D341Med (cell line): Measurements from ENCODE around the gene RAD9B.
"Not testable (repeated sequence)": the region's sequence is repeated elsewhere in the genome, so short reads cannot be mapped to it uniquely, and the experiment has no call there.

ENCODE experiments used
- DNase-seq: peaks from one replicate; pipeline ENCODE4 v3.0.0; 2012; ENCODE audit warnings: low spot score

The RAD9B gene

DNA sequence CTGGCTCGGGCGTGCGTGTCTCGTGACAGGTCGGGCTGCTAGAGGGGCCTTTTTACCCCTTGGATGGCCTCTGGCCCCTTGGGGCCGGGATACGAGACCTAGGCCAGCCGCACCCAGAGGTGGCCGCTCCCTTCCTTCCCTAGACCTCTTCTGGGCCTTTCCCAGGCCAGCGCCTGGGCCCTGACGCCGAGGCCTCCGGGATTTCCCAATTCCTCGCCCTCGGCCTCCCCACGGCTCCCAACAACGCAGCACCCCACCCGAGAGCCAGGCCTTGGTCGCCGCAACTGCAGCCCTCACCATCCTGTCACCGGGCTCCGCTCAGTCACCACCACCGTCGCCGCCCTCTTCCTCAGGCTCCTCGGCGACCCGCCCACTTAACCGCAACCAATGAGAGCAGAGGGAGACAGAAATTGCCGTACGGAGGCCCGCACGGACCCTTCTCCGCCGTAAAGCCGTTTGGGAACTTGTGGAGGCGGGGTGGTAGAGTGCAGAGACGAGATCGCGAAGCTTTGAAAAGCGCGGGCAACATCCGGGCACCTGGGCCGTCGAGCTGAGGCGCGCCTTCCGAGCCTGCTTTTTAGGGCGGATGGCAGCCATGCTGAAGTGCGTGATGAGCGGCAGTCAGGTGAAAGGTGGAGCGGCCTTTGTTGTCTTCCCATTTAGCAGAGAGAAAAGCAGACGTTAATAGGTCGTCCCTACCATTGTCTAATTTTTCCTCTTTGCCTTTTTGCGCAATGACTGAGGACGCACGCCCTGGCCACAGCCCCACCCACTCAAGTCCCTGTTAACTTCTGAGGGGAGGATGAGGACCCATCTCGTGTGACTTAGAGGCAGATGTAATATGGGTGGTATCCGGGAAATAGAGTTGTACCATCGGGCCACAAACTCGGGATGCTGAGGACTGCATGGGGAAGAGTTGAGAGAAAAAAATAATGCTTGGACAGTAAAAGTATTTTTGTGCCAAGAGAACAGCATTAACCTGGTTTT lies at the start of gene RAD9B, which contains the start of gene VPS29:
TSS of gene RAD9B (plus strand) at position 580 of the 987 bp plus-strand sequence. CDS start at position 587, 7 bp downstream.
TSS of gene VPS29 (minus strand) at position 360 of the 987 bp plus-strand sequence. CDS start at position 300, 60 bp downstream.
- peak; percentile 95 for DNase-seq

DNA sequence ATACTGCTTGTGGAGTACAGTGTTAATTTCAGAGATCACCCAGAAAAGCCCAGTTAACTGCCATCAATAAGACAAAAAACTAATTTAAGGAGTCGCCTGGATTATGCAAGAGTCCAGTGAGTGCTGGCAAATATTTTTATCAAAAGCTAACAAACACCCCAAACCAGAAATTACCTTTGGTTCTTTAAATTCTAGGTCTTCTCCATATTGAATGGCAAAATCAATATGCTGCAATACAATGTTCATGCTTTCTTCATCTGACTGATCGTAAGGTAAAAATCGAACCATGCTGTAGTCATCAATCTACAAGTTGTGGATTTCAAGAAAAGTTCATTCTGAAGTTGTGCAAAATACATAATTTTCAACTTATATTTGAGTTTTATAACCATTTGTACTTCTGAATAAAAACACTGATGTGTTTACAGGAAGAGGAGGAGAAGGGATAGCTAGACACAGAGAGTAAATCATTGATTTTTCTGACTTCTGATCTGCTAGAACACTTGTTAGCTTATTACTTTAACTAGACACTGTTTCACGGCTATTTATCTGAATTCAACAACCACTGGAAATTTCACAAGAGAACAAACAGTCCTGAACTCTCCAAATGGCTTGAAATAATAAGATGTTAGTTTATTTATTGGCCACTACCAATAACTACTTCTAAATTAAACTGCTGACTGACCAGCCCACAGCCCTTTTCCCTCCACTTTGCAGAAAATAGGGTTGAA lies 48.4 kb upstream of the RAD9B start:
- DNase-seq: no peak

DNA sequence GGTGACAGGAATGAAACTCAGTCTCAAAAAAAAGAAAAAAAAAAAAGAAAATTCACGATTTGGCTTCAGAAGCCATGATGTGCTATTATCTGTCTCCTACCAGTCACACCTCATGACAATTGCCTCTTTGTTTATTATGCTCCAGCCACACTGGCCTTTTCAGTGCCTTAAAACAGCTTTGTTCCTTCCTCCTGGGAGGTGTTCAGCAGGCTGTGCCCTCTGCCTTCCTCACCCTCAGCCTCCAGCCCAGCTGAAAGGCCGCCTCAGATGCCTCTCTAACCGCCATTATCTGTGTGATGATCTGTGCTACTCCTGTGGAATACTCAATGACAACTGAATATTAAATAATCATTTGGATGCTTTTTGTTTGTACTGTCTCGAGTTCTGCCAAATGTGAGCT lies 43.4 kb upstream of the RAD9B start:
- no peak for DNase-seq

DNA sequence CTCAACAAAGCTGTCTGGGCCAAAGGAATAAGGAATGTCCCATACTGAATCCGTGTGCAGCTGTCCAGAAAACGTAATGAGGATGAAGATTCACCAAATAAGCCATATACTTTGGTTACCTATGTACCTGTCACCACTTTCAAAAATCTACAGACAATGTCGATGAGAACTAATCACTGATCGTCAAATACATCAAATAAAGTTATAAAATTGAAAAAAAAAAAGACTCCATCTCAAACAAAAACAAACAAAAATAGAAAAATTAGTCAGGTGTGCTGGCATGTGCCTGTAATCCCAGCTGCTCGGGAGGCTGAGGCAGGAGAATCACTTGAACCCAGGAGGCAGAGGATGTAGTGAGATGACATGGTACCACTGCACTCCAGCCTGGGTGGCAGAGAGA lies 40.9 kb upstream of the RAD9B start:
- not testable (repeated sequence) for DNase-seq

DNA sequence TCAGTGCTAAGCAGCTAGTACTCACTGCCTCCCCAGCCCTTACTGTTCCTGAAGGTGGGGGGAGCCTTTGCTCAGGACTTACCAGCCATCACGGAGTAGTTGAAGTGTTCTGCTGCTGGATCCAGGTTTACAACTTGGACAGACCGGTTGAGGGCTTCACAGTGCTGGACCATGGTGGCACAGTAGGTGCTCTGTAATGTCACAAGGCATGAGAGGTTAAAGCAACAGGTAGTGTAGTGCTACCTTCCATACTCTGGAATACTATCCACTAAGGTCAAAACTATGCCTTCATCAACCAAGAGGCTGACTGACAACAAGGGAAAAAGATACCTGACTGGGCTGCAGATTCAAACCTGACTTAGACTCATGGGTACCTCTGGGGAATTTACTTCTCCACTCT lies 37.1 kb upstream of the RAD9B start:
- no peak for DNase-seq

DNA sequence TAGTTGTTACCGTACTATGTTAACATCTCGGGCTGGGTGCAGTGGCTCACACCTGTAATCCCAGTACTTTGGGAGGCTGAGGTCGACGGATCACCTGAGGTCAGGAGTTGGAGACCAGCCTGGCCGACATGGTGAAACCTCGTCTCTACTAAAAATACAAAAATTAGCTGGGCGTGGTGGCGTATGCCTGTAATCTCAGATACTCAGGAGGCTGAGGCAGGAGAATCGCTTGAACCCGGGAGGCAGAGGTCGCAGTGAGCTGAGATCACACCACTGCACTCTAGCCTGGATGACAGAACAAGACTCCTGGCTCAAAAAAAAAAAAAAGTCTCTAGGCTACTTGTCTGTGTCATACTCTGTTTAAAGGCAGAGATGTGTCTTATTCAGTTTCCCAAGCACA lies 36.4 kb upstream of the RAD9B start:
- not testable (repeated sequence) for DNase-seq

DNA sequence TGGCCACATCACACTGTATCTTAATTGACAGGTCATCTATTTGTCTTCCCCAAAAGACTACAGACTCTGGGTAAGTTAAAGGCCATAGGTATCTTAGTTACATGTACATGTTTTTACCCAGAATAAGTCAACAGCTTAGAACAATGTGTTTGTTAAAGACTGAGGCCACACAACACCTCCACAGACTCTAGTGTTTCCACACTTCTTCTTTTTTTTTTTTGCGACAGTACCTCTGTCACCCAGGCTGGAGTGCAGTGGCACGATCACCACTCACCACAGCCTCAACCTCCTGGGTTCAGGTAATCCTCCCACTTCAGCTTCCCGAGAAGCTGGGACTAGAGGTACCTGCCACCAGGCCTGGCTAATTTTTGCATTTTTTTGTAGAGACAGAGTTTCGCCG lies 35.3 kb upstream of the RAD9B start:
- DNase-seq: no peak

DNA sequence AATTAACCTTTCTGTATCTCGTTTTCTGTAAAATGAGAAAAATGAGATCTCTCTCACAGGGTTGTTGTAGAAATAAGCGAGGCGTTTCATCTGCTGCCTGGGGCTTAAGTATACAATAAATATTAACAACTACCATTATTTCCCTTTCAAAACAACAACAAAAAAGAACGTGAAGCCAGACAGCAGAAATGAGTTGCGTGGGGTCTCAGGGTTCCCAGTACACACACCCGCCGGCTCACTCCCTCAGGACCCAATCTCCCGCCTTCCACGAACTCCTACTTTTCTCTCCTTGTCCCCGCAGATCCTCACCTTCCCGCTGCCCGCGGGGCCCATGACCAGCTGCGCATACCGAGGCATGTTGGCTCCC lies 34.3 kb upstream of the RAD9B start:
- DNase-seq: no peak

DNA sequence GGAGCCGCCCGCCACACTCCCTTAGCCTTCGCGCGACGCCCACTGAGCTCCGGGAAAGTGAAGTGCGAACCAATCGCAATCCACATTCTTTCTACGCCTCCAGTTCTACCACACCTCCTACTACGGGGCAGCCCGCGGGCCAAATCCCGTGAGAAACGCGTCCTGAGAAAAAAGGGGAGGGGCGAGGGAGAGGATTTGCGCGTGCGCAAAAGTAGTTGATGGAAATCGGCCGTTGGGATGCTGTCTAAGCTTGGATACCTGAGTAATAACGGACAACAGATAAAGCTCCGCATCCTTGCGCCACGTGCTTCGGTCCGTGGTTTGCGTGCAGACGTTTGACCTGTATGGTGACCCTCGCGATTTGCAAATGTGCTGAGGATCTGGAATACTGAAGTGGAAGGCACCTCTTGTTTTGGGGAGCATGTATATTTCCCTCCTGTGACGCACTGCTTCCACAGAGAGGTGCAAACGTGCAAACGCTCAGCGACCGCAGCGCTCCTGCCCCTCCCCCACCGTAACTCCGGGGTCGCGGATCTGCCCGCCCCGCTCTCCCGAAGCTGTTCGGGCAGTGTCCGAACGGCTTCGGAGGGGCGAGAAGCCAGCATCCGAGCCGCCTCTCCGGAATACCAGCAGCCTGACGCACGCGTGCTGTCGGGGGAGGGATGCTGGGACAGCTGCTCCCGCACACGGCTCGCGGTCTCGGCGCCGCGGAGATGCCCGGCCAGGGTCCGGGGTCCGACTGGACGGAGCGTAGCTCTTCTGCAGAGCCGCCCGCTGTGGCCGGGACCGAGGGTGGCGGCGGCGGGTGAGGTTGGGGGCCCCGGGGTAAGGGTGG lies 33.7 kb upstream of the RAD9B start, which contains the start of the genes FAM216A and GPN3:
TSS of gene FAM216A (plus strand) at position 632 of the 835 bp plus-strand sequence. CDS start at position 663, 31 bp downstream.
TSS of gene GPN3 (minus strand) at position 44 of the 835 bp plus-strand sequence. CDS start 54 bp downstream, outside the sequence.
- DNase-seq: peak; percentile 93

DNA sequence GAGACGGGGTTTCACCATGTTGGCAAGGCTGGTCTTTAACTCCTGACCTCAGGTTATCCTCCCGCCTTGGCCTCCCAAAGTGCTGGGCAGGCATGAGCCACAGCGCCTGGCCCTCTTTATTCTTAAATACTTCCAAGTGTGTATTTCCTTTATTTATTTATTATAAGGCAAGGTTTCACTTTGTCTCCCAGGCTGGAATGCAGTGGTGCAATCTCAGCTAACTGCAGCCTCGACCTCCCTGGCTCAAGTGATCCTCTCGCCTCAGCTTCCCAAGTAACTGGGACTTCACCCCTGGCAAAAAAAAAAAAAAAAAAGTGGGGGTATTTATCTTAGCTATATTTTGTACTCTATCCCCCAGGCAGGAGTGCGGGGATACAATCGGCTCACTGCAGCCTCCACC lies 26.7 kb upstream of the RAD9B start:
- no peak for DNase-seq

DNA sequence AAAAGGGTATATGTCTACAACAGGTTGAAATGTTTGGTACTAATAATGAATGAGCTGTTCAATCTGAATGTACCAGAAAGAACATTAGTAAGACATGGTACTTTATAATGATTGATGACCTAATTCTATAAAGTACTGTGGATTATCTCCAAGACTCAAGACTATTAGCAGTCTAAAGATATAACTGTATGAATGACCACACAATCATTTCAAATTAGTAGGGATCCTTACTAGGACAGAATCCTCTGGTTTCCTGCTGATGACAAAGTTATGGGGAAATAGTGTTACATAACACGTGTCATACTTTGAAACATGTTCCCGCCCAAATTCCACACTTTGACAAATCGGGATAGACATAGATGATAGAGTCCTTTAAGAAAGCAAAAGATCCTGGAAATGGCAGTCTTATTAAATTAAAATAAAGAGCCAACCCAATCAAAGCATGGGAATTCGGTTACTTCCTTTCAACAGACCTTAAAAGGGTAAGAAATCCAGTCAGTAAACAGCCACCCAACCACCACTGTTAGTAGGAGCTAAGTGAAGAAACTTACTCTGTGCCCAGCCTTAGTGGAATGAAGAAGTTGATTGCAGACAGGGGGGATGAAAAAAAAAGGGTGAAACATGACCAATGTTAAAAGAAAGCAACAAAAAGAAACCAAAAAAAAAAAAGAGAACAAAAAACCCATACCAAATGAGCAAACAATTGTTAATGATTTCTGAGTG lies 3.0 kb upstream of the RAD9B start:
- DNase-seq: no peak

DNA sequence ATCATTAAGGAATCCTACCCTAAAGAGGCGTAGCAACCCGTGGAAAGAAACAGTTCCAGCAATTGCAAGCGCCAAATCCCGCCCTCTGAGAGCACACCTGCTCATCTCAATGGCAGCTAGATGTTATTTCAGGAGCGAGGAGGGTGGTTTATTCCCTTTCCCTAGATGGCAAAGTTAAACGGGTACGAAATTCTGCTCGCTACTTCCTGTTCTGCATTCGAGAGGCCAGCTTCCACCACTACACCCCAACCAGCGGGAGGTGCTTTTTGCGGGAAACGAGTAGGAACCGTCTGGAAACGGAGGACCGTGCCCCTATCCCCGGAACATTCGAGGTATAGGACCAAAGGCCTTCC lies 756 bp upstream of the RAD9B start:
- DNase-seq: no peak

DNA sequence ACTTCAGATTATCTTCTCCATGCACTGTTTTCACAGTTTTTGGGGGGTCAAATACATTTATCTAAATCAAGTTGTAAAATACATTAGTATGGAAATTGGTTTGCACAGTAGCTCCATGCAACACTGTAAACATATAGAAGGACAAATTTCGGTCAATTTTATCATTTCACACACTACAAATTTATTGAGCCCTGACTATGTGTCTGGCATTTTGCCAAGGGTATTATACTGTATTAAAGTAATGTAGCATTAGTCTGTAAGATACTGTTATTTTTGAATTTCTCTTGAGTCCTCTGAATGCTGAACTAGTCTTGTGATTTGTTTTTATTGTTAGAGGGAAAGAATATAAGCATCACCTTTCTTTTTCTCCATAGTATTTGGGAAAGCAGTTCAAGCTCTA lies 1.3 kb downstream of the RAD9B start:
- DNase-seq: no peak

DNA sequence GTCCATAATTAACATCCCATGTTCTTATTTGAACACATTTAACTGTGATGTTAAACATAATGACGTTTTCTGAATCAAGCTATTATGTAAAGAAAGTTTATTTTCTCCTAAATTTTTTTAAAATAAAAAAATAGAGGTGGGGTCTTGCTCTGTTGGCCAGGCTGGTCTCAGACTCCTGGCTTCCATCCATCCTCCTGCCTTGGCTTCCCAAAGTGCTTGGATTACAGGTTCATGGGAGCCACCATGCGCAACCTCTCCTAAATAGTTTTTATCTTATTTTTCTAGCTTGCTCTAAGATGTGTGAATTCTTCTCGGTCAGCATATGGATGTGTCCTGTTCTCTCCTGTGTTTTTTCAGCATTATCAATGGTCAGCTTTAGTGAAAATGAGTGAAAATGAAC lies 3.2 kb downstream of the RAD9B start:
- no peak for DNase-seq

DNA sequence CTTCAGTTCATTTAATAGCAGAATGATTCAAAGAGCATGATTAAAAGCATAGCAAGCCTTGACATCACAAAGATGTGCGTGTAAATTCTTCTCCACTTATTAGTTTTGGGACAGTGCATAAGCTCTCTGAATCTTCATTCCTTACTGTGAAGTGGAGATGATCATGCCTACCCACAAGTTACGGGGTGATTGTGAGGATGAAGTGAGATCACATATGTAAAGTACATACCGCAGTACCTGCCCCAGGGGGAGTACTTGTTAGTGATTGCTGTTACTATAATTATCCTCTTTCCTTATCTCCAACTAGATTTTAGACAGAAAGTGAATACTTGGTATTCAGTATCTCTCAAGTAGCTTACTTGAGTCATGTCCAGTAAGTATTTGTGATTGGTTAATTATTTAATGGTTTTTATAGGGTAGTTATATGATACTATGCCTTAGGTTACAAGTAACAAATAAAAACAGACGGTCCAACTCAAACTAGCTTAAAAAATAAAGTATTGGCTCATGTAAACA lies 6.0 kb downstream of the RAD9B start:
- no peak for DNase-seq

DNA sequence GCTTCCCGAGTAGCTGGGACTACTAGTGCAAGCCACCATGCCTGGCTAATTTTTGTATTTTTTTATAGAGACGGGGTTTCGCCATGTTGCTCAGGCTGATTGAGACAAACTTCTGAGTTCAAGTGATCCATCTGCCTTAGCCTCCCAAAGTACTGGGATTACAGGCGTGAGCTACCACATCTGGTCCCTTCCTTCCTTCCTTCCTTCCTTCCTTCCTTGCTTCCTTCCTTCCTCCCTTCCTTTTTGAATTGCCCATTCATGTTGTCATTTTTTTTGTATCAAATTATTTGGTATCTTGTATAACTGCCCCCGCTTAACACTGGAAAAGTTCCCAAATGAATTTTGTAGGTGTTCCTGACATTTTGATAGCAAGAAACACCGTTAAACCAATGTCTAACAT lies 11.7 kb downstream of the RAD9B start:
- no peak for DNase-seq

DNA sequence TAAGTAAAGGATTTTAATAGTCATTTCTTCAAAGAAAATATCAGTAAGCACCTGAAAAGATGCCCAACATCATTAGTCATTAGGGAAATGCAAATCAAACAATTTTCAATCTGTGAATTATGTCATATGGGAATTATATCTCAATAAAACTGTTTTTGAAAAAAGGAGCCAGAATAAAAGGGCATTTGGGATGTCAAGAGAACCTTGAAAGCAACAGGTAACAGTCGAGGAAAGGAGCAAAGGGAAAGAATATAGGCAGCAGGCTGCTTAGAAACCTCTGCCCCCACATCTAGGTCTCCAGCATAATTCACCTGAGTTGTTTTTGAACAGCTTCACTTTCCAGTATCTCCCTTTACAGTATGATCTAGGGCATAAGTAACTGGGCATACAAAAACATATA lies 12.2 kb downstream of the RAD9B start:
- DNase-seq: no peak

DNA sequence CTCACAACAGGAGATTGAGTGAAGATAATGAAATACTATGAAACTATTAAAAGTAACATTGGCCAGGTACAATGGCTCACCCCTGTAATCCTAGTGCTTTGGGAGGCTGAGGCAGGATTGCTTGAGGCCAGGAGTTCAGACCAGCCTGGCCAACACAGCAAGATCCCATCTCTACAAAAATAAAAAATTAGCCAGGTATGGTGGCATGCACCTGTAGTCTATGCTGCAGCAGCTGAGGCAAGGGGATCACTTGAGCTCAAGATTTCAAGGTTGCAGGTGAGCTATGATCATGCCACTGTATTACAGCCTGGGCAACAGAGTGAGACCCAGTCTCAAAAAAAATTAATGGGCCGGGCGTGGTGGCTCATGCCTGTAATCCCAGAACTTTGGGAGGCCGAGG lies 14.9 kb downstream of the RAD9B start:
- no peak for DNase-seq

DNA sequence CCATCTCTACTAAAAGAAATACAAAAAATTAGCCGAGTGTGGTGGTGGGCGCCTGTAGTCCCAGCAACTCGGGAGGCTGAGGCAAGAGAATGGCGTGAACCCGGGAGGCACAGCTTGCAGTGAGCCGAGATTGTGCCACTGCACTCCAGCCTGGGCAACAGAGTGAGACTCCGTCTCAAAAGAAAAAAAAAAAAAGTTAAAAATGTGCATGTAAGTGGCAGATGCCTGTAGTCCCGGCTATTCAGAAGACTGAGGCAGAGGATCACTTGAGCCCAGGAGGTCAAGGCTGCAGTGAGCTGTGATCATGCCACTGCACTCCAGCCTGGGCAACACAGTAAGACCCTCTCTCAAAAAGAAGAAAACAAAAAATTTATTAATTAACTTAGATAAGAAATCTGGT lies 15.9 kb downstream of the RAD9B start:
- DNase-seq: not testable (repeated sequence)

DNA sequence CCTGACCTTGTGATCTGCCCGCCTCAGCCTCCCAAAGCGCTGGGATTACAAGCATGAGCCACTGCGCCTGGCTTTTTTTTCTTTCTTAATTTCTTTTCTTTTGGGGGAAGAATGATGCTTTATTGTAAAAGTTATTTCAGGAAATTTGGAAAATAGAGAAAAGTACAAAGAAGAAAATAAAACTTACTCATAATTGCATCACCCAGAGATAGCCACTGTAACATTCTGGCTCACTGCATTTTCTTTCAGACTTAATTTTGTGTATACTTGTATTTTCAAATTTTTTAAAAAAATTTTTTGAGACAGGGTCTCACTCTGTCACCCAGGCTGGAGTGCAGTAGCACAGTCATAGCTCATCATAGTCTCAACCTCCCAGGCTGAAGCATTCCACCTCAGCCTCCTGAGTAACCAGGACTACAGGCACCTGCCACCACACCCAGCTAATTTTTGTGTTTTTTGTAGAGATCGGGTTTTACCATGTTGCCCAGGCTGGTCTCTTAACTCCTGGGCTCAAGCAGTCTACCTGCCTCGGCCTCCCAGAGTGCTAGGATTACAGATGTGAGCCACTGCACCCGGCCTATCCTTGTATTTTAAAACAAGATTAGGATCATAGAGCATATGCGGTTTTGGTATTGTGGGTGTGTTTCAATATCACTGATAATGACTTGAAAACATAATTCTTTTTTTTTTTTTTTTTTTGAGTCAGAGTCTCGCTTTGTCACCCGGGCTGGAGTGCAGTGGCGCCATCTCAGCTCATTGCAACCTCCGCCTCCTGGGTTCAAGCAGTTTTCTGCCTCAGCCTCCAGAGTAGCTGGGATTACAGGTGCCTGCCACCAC lies 19.0 kb downstream of the RAD9B start:
- not testable (repeated sequence) for DNase-seq
